Peyer's patch (tissue), 4 donors: ENCODE results near the gene TES.
"Not testable (repeated sequence)": the region's sequence is repeated elsewhere in the genome, so short reads cannot be mapped to it uniquely, and the experiment has no call there.

Experiments used
- POLR2A ChIP-seq, 2 donors: fragments of 450-650 bp; IDR thresholded peaks; one replicate each; pipeline ENCODE4 v1.5.1; 2017; ENCODE audit warnings: antibody characterized with exemption in 2 of 2, mild to moderate bottlenecking in 2 of 2, moderate library complexity in 2 of 2
- TF ChIP-seq, protein P1 (sequence below), 6 experiments: fragments of 450-650 bp in 4 of 6; fragments of 200-600 bp in 2 of 6; sonication (generic) in 1 of 6; IDR thresholded peaks; one replicate each; pipeline ENCODE4 v1.5.1; 2017 to 2019; ENCODE audit warnings: antibody characterized with exemption in 6 of 6, mild to moderate bottlenecking in 3 of 6, moderate library complexity in 1 of 6

DNA sequence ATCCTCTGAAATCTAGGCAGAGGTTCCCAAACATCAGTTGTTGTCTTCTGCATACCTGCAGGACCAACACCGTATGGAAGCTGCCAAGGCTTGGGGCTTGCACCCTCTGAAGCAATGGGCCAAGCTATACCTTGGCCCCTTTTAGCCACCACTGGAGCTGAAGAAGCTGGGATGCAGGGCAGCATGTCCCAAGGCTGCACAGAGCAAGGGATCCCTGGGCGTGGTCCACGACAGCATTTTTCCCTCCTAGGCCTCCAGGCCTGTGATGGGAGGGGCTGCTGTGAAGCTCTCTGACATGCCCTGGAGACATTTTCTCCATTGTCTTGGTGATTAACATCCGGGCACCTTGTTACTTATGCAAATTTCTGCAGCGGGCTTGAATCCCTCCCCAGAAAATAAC lies 34.5 kb downstream of the TES start:
- TF ChIP-seq, protein P1, sequence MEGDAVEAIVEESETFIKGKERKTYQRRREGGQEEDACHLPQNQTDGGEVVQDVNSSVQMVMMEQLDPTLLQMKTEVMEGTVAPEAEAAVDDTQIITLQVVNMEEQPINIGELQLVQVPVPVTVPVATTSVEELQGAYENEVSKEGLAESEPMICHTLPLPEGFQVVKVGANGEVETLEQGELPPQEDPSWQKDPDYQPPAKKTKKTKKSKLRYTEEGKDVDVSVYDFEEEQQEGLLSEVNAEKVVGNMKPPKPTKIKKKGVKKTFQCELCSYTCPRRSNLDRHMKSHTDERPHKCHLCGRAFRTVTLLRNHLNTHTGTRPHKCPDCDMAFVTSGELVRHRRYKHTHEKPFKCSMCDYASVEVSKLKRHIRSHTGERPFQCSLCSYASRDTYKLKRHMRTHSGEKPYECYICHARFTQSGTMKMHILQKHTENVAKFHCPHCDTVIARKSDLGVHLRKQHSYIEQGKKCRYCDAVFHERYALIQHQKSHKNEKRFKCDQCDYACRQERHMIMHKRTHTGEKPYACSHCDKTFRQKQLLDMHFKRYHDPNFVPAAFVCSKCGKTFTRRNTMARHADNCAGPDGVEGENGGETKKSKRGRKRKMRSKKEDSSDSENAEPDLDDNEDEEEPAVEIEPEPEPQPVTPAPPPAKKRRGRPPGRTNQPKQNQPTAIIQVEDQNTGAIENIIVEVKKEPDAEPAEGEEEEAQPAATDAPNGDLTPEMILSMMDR (IDR thresholded peaks at IDR 0.05), result not testable (repeated sequence)
- not testable (repeated sequence) for TF ChIP-seq POLR2A (IDR thresholded peaks at IDR 0.05)
